Fibroblast of the aortic adventitia (primary cell): ENCODE results near the gene CHAF1A. TPM values are rescaled to one million over a fixed set of nuclear protein-coding genes. Genes with fewer than 3 reads are reported as not detected.

Experiments
- DNase-seq: peaks from one replicate; pipeline ENCODE4 v3.0.0-alpha.2; 2010; ENCODE audit warnings: low read depth
- H3K4me3 ChIP-seq: 2 replicates; pipeline ENCODE4 v1.5.1; 2011; ENCODE audit warnings: low read depth, mild to moderate bottlenecking, control low read depth, low read length, moderate library complexity
- total RNA-seq: library from RNA; depleted of rRNA; stranded (reverse); fragments of >200 nt; gene quantifications from 2 replicates; pipeline ENCODE4 v1.2.3, GENCODE V29; 2012; ENCODE audit warnings: low replicate concordance
- TF ChIP-seq, protein P1 (sequence below): IDR thresholded peaks from 2 replicates; pipeline ENCODE4 v1.5.1; 2011; ENCODE audit warnings: mild to moderate bottlenecking, low read length, control low read depth, inconsistent platforms; ENCODE audit not compliant: insufficient read depth

CHAF1A gene
- total RNA-seq, 1 donor = 25.8 TPM

DNA sequence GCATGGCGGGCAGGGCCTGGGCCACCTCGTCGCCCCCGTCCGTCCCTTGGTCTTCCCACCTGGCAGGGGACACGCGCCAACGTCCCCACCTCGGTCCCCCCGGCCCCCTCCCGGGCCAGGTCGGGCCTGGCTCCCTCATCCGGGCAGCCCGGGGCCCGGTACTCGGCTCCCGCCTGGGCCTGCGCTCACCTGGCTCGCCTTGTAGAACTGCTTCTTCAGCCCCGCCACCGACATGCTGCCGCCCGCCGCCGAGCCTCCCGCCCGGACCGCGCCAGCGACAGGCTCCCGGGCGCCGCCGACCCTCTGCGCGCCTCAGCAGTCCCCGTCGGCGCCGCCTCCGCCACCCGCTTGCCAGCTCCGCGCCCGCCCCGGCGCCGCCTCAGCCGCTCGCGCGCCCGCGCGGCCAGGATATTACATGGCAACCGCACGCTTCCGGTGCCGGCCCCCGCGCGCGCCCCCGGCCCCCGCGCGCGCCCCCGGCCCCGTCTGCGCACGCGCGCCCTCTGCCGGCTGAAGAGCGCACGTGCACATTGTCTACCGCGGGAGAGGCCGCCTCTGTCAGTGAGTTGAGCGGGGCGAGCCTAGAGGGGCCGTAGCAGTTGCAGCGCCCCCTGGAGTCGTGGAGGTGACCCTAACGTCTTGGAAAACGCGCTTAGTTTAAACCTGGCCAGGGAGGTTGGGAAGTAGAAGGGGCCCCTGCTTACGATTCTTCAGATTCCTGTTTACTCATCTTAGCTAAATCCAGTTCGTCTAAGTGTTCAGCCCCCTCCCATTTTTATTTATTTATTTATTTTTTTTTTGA is 2.1 kb upstream of the CHAF1A start, which contains the start of gene SH3GL1:
TSS of gene SH3GL1 (minus strand) at position 413 of the 802 bp plus-strand sequence. CDS start at position 234, 179 bp downstream.
- TF ChIP-seq, protein P1, sequence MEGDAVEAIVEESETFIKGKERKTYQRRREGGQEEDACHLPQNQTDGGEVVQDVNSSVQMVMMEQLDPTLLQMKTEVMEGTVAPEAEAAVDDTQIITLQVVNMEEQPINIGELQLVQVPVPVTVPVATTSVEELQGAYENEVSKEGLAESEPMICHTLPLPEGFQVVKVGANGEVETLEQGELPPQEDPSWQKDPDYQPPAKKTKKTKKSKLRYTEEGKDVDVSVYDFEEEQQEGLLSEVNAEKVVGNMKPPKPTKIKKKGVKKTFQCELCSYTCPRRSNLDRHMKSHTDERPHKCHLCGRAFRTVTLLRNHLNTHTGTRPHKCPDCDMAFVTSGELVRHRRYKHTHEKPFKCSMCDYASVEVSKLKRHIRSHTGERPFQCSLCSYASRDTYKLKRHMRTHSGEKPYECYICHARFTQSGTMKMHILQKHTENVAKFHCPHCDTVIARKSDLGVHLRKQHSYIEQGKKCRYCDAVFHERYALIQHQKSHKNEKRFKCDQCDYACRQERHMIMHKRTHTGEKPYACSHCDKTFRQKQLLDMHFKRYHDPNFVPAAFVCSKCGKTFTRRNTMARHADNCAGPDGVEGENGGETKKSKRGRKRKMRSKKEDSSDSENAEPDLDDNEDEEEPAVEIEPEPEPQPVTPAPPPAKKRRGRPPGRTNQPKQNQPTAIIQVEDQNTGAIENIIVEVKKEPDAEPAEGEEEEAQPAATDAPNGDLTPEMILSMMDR = peak; percentile 92
- H3K4me3 ChIP-seq = peak within 1 kb of the TSS; percentile 89
- DNase-seq = peak; percentile 92

DNA sequence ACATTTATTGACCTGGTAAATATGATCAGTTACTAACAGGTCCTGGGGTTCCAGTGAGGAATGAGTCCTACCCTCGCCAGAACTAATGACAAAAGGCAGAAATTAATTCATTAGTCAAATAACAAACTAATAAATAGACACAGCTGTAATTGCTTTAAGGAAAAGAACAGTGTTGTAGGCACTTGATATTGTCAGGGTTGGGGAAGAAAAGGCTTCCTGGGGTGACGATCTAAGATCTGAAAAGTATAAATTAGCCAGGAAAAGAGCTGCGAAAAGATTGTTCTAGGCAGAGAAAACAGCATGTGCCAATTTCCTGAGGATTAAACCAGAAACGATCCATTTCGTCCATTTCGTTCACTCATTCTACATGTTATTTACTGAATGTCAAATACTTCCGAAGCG is 670 bp upstream of the CHAF1A start:
- DNase-seq = no peak
- H3K4me3 ChIP-seq = peak overlapping the region; percentile 51
- TF ChIP-seq, protein P1 = no peak

DNA sequence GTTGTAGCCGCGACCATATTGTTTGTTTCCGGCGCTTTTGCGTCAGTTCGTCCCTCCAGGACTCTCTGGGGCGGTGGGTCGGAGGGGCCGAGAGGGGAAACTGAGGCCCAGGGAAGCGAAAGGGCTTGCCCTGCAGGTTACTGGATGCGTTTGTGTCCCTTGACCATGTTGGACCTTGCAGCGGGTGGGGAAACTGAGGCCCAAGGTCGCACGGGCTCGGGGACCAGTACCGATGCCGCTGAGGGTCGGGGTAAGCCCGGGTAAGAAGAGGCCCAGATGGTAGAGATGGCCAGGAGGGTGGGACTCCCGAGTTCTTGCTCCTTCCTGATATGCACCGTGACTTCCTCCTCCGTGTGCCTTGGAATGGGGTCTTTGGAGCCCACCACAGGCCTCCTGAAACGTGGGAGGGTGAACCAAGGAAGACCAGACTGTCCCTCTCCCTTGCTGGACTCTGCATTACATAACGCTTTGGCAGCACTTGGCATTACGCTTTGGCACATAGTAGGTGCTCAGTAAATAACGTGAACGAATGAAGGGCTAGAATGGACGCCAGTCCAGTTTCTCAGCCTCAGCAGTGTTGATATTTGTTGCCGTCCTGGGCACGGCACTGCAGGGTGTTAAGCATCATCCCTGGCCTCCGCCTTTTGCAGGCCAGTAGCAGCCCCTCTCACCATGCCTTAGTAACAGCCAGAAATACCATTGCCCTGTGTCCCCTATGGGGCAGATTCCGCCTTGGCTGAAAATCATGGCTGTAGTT is 743 bp downstream of the CHAF1A start:
- no peak for DNase-seq

DNA sequence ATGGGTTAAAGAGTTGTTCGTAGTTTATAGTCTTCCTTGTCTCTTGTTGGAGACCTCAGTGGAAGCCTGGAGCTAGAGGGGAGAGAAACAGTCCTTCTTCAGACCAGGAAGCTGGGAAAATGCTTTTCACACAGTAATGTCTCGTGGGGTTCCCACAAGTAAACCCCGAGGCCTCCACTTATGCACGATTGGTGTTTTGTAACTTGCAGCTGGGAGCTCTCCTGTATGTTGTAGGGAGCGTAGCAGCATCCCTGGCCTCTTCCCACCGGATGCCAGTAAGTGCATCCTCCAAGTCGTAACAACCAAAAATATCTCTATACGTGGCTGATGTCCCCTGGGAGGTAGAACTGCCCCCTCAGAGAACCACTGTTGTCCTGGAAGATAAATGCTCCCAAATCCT is 3.5 kb downstream of the CHAF1A start:
- no peak for DNase-seq
- TF ChIP-seq, protein P1 = no peak
- H3K4me3 ChIP-seq = no peak overlapping the region

More for the DNA sequence above, 743 bp downstream of the CHAF1A start:
- TF ChIP-seq, protein P1 = no peak
- peak overlapping the region; percentile 84 for H3K4me3 ChIP-seq

DNA sequence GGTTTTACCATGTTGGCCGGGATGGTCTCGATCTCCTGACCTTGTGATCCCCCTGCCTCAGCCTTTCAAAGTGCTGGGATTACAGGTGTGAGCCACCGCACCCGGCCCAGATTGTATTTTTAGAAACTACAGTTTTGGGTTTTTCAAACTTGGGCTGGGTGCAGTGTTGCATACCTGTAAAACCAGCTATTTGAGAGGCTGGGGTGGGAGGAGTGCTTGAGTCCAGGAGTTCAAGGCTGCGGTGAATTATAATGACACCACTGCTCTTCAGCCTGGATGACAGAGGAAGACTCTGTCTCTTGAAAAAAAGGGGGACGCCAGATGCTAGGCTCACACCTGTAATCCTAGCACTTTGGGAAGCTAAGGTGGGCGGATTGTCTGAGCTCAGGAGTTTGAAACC is 4.2 kb downstream of the CHAF1A start:
- no peak overlapping the region for H3K4me3 ChIP-seq
- DNase-seq = no peak
- TF ChIP-seq, protein P1 = no peak

DNA sequence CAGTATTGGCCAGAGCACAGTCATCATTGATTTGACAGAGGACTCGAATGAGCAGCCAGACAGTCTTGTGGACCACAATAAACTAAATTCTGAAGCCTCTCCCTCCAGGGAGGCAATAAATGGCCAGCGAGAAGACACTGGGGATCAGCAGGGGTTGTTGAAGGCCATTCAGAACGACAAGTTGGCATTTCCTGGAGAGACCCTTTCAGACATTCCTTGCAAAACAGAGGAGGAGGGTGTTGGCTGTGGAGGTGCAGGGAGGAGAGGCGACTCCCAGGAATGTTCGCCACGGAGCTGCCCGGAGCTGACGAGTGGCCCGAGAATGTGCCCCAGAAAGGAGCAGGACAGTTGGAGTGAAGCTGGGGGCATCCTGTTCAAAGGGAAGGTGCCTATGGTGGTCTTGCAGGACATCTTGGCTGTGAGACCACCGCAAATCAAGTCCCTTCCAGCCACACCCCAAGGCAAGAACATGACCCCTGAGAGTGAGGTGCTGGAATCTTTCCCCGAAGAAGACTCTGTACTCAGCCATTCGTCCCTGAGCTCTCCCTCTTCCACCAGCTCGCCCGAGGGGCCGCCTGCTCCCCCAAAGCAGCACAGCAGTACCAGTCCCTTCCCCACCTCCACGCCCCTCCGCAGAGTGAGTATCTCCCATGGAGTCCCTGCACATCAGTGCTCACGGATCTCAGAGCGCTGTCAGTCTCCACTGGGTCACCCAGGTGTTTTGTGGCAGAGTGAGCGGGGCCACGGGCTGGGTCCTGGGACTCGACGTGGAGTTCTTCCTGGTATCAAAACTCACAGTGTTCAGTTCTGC is 6.9 kb downstream of the CHAF1A start:
- no peak for DNase-seq
- TF ChIP-seq, protein P1 = no peak
- no peak overlapping the region for H3K4me3 ChIP-seq
